Measurements from ENCODE around the gene SCN9A. TPM values are rescaled to one million over a fixed set of nuclear protein-coding genes. Genes with fewer than 3 reads are reported as not detected.

The SCN9A gene
- total RNA-seq, 1 experiment from 2014 or later: 1.3 TPM

DNA sequence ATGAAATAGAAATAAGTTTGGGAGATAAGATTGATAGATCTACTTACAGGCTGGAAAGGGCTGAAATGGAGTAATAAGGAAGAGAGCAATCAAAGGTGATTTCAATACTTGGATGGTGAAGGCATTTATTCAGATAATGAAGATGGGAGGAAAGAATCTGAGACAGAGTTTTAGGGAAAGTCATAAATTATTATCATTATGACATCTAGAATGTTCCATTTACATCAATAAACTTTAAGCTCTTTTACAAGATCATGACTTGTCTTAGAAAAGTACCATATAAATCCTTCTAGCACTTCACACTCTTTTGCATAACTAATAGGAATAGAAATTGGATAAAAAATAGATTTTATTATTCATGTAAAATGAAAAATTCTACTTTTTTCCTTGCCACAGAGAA is 2.2 kb downstream of the SCN9A start:
- no peak overlapping the region for H4K8ac ChIP-seq (replicated peaks; ENCODE audit: insufficient read length, low read depth, low read length)
- no peak for DNase-seq
- peaks cover 6% of the 10 kb centered on the region; the same call in 1 of the 2 replicates for H3K4me1 ChIP-seq (ENCODE audit: insufficient read depth, low read length)
- TF ChIP-seq, protein P1, sequence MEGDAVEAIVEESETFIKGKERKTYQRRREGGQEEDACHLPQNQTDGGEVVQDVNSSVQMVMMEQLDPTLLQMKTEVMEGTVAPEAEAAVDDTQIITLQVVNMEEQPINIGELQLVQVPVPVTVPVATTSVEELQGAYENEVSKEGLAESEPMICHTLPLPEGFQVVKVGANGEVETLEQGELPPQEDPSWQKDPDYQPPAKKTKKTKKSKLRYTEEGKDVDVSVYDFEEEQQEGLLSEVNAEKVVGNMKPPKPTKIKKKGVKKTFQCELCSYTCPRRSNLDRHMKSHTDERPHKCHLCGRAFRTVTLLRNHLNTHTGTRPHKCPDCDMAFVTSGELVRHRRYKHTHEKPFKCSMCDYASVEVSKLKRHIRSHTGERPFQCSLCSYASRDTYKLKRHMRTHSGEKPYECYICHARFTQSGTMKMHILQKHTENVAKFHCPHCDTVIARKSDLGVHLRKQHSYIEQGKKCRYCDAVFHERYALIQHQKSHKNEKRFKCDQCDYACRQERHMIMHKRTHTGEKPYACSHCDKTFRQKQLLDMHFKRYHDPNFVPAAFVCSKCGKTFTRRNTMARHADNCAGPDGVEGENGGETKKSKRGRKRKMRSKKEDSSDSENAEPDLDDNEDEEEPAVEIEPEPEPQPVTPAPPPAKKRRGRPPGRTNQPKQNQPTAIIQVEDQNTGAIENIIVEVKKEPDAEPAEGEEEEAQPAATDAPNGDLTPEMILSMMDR (conservative IDR thresholded peaks at IDR 0.05): no peak
- H2AFZ ChIP-seq (ENCODE audit: low read length): no peak overlapping the region
- H3K27me3 ChIP-seq (ENCODE audit: insufficient read depth, low read length): no peaks in the 10 kb centered on the region
- no peak overlapping the region for H2BK5ac ChIP-seq (ENCODE audit: insufficient read length, low read length)
- H4K5ac ChIP-seq (ENCODE audit: insufficient read length, low read depth, low read length): no peak overlapping the region
- H2BK12ac ChIP-seq (ENCODE audit: insufficient read length, low read depth, low read length): no peak overlapping the region
- Mint-ChIP-seq H3K9me3 (no peaks in the 10 kb centered on the region; a peak in 1 of 5 replicates), H3K27ac (no peak overlapping the region), H3K4me1 (peaks cover 30 to 40% of the 10 kb centered on the region in 2 experiments), H3K4me3 (peak overlapping the region in 1 of 2 experiments; percentile 5; a peak in 1 of 5 replicates), H3K36me3 (ENCODE audit: insufficient read depth in 1 of 3, low read depth in 3 of 3) (no peaks in the 10 kb centered on the region), H3K27me3 (ENCODE audit: low read depth) (peaks cover 29% of the 10 kb centered on the region)
- no peak overlapping the region for H3K9ac ChIP-seq (ENCODE audit: extremely low read depth, insufficient read length, low read length)
- no peak overlapping the region for H3K18ac ChIP-seq (ENCODE audit: insufficient read length, low read depth, low read length)
- H3K9me3 ChIP-seq (ENCODE audit: control insufficient read depth, low read depth, low read length): no peaks in the 10 kb centered on the region
- no peak overlapping the region for H3K56ac ChIP-seq (ENCODE audit: insufficient read length, low read depth, low read length)
- H2BK15ac ChIP-seq (ENCODE audit: low read depth, low read length): no peak overlapping the region
- H2BK120ac ChIP-seq (ENCODE audit: low read depth, low read length, poor library complexity, severe bottlenecking): no peak overlapping the region
- no peak overlapping the region for H2BK20ac ChIP-seq (ENCODE audit: low read depth, low read length, poor library complexity, severe bottlenecking)
- H3K4me2 ChIP-seq (ENCODE audit: insufficient read depth, insufficient read length, low read length): no peak overlapping the region
- peaks cover 11% of the 10 kb centered on the region for H3K23me2 ChIP-seq (ENCODE audit: insufficient read length, low read depth, low read length, poor library complexity, severe bottlenecking)
- H4K91ac ChIP-seq (ENCODE audit: insufficient read length, low read depth, low read length): no peak overlapping the region
- H2AK5ac ChIP-seq (ENCODE audit: insufficient read length, low read length): no peak overlapping the region
- no peaks in the 10 kb centered on the region for H3K79me1 ChIP-seq (ENCODE audit: insufficient read depth, low read depth, low read length, poor library complexity, severe bottlenecking)
- H3K4ac ChIP-seq (ENCODE audit: low read depth, low read length): no peak overlapping the region
- H3K79me2 ChIP-seq (ENCODE audit: insufficient read depth, low read length): no peaks in the 10 kb centered on the region
- H3K27ac ChIP-seq (ENCODE audit: insufficient read length, low read depth, low read length): no peak overlapping the region
- no peak overlapping the region for H3K23ac ChIP-seq (ENCODE audit: insufficient read length, low read depth, low read length)
- H4K20me1 ChIP-seq (ENCODE audit: control insufficient read depth, insufficient read depth, insufficient read length): no peaks in the 10 kb centered on the region
- no peak overlapping the region for H3T11ph ChIP-seq (ENCODE audit: low read length)
- no peak overlapping the region for H3K14ac ChIP-seq (ENCODE audit: insufficient read depth, low read length)

Data from H9 (cell line).